Tibial nerve (tissue), 4 donors: ENCODE measurements around the gene ATP2A3.

ENCODE experiments used
- CTCF ChIP-seq, 5 experiments: fragments of 200-600 bp in 3 of 5; fragments of 450-650 bp in 2 of 5; sonication (generic) in 3 of 5; IDR thresholded peaks; one replicate each; pipeline ENCODE4 v1.5.1; 2016 to 2019; ENCODE audit warnings: antibody characterized with exemption in 5 of 5, mild to moderate bottlenecking in 3 of 5, moderate library complexity in 2 of 5
- EP300 ChIP-seq, 2 donors: sonication (generic); formaldehyde crosslinking; IDR thresholded peaks; one replicate each; pipeline ENCODE4 v1.6.1; 2017; ENCODE audit warnings: antibody characterized with exemption in 2 of 2, mild to moderate bottlenecking in 1 of 2
- POLR2A ChIP-seq, 2 donors: fragments of 450-650 bp; IDR thresholded peaks; one replicate each; pipeline ENCODE4 v1.6.1; 2017; ENCODE audit warnings: antibody characterized with exemption in 2 of 2, mild to moderate bottlenecking in 2 of 2, moderate library complexity in 2 of 2

- TF ChIP-seq CTCF (IDR thresholded peaks at IDR 0.05) (no peak), EP300 (IDR thresholded peaks at IDR 0.05) (no peak), POLR2A (IDR thresholded peaks at IDR 0.05) (no peak)
These were observed 46.5 kb upstream of the ATP2A3 start for GRCh38 chr17:4010754-4011153.
